GM19035 (cell line): Measurements from ENCODE around the gene SLC30A5.
"Not testable (repeated sequence)": the region's sequence is repeated elsewhere in the genome, so short reads cannot be mapped to it uniquely, and the experiment has no call there.

Source experiments
- ATAC-seq: cut with Tn5 transposase; IDR thresholded peaks from one replicate; pipeline ENCODE4 v1.9.1; 2021; ENCODE audit not compliant: unreplicated experiment

Gene SLC30A5

GRCh38 chr5:69093771-69094482 lies at the start of gene SLC30A5:
Gene SLC30A5 (plus strand): TSS chr5:69094014. CDS start chr5:69094256, 242 bp downstream.
- ATAC-seq: peak; percentile 99

DNA sequence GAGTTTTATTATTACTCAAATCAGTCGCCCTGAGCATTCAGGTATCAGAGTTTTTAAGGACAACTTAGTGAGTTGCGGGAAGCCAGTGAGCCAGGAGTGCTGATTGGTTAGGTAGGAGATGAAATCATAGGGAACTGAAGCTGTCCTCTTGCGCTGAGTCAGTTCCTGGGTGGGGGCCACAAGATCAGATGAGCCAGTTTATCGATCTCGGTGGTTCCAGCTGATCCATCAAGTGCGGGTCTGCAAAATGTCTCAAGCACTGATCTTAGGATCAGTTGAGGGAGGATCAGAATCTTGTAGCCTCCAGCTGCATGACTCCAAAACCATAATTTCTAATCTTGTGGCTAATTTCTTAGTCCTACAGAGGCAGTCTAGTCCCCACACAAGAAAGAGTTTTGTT lies 48.6 kb upstream of the SLC30A5 start:
- not testable (repeated sequence) for ATAC-seq

DNA sequence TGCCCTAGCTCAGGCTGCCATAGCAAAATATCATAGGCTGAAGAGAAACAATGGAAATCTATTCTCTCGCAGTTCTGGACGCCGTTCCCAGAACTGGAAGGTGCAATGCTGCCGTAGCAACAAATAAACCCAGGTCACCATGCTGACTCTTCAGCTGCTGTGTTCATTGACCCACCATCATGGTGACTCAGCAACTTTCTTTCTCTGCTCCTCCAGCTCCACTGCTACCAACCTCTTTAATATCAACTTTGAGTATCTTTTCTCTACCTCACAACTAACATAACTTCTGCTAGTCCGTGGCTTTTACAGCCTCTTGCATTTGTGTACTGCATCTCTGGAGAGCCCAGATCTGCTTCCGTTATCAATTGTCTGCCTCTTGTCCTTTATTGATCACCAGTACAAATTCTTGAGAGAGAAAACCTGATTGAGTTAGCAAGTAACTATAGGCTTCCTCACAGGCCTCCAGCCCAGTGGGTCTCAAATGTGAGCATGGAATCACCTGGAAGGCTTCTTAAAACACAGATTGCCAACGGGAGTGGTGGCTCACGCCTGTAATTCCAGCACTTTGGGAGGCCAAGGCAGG lies 47.3 kb upstream of the SLC30A5 start:
- ATAC-seq: no peak

GRCh38 chr5:69048230-69048629 lies 45.6 kb upstream of the SLC30A5 start:
- ATAC-seq: no peak

GRCh38 chr5:69049151-69049550 lies 44.7 kb upstream of the SLC30A5 start:
- ATAC-seq: no peak

DNA sequence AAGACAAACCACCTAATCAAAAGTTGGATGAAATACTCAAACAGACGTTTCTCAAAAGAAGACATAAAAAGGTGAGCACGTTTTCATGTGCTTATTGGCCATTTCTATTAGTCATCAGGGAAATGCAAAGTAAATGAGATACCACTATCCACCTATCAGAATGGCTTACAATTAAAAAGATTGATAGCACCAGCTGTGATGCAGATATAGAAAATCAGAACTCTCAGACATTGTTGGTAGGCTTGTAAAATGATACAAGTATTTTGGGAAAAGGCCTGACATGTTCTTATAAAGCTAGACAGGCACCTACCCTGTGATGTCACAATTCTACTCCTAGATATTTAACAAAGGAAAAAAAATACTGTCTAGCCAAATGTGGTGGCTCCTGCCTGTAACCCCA lies 44.0 kb upstream of the SLC30A5 start:
- no peak for ATAC-seq

GRCh38 chr5:69050214-69050613 lies 43.6 kb upstream of the SLC30A5 start:
- no peak for ATAC-seq

DNA sequence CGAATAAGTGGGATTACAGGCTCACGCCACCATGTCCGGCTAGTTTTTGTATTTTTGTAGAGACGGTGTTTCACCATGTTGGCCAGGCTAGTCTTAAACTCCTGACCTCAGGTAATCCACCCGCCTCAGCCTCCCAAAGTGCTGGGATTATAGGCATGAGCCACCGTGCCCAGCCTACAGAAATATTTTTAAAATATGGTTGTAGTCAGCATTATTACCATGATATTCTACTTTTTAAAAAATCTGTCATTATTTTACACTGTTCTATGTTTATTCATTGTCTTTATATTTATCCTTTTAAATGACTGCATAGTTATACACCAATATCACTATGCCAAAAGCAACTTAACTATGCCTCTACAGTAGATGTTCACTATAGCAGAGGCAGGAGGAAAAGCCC lies 41.6 kb upstream of the SLC30A5 start:
- ATAC-seq: no peak

DNA sequence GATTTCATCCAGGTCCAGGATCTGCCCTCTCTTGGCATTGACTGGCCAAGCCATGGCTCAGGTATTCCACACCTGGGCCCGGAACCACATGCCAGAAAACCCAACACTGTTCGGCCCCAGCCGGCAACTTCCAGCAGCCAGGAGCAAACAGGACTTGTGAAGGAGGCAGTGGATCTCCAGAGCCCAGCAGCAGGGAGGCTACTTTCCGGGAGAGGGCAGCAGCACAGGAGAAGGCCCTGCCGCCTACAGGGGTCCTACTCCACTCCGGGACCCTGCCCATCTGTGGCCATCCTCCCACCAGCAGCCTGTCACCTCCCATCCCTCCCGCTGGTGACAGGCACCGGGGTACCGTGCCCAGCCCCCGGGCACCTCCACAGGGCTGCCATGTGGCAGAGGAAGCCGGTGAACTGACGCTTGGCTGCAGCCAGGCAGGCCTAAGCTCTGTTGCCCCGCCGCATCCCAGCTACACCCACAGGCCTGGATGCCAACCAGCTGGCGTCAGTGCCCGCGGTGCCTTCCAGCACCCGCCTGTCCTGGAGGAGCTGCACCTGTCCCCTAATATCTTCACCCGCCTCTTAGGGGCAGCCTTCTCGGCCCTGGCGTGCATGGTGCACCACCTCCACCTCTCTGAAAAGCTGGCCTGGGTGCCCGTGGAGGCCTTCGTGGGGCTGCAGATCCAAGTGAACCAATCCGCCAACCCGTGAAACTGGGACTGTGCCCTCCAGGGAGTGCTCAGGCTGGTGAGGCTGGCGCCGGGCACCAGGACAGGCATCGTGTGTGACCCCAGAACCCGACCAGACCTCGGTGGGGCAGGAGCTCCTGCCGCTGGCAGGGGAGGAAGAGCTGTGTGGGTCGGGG lies 18.9 kb upstream of the SLC30A5 start:
- no peak for ATAC-seq

- no peak for ATAC-seq
Measured at GRCh38 chr5:69075522-69076179, 18.2 kb upstream of the SLC30A5 start.

- no peak for ATAC-seq
Measured at GRCh38 chr5:69078921-69079540, 14.8 kb upstream of the SLC30A5 start.

DNA sequence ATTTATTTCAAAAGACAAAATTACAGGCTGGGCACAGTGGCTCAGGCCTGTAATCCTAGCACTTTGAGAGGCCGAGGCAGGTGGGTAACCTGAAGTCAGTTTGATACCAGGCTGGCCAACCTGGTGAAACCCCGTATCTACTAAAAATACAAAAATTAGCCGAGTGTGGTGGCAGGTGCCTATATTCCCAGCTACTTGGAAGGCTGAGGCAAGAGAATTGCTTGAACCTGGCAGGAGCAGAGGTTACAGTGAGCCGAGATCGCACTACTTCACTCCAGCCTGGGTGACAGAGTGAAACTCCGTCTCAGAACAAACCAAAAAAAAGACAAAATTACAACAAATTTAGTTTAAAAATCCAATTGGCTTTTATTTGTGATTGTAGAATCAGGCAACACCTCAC lies 14.3 kb upstream of the SLC30A5 start:
- ATAC-seq: no peak

- ATAC-seq: no peak
Measured at GRCh38 chr5:69083412-69083811, 10.4 kb upstream of the SLC30A5 start.

GRCh38 chr5:69084195-69084594 lies 9.6 kb upstream of the SLC30A5 start:
- ATAC-seq: no peak

GRCh38 chr5:69084903-69085302 lies 8.9 kb upstream of the SLC30A5 start:
- ATAC-seq: no peak

- ATAC-seq: no peak
Measured at GRCh38 chr5:69086206-69086605, 7.6 kb upstream of the SLC30A5 start.

DNA sequence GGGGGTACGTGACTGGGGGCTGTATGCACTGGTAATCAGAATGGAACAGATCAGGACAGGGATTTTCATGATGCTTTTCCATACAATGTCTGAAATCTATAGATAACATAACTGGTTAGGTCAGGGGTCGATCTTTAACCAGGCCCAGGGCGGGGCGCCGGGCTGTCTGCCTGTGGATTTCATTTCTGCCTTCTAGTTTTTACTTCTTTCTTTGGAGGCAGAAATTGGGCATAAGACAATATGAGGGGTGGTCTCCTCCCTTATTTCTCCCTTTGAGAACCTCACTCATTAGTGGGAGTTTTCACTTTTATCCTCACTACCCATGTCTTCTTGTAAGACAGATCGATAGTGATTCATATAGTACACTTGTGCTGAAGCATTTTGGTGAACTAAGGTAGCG lies 5.8 kb upstream of the SLC30A5 start:
- ATAC-seq: not testable (repeated sequence)

GRCh38 chr5:69090158-69090557 lies 3.7 kb upstream of the SLC30A5 start:
- ATAC-seq: no peak

- ATAC-seq: no peak
Measured at GRCh38 chr5:69091771-69092170, 2.0 kb upstream of the SLC30A5 start.

- ATAC-seq: no peak
Measured at GRCh38 chr5:69092969-69093368, 845 bp upstream of the SLC30A5 start.

GRCh38 chr5:69099302-69099701 lies 5.5 kb downstream of the SLC30A5 start:
- no peak for ATAC-seq
